ENCODE measurements around the gene MLN. TPM values are rescaled to one million over a fixed set of nuclear protein-coding genes. Genes with fewer than 3 reads are reported as not detected.

Gene MLN, protein sequence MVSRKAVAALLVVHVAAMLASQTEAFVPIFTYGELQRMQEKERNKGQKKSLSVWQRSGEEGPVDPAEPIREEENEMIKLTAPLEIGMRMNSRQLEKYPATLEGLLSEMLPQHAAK
- not detected in 2 replicates for total RNA-seq

GRCh38 chr6:33803571-33804053, at the start of gene MLN:
Gene MLN, minus strand, starts transcription at chr6:33804003. Its CDS starts 2,840 bp downstream, at chr6:33801163.

DNA sequence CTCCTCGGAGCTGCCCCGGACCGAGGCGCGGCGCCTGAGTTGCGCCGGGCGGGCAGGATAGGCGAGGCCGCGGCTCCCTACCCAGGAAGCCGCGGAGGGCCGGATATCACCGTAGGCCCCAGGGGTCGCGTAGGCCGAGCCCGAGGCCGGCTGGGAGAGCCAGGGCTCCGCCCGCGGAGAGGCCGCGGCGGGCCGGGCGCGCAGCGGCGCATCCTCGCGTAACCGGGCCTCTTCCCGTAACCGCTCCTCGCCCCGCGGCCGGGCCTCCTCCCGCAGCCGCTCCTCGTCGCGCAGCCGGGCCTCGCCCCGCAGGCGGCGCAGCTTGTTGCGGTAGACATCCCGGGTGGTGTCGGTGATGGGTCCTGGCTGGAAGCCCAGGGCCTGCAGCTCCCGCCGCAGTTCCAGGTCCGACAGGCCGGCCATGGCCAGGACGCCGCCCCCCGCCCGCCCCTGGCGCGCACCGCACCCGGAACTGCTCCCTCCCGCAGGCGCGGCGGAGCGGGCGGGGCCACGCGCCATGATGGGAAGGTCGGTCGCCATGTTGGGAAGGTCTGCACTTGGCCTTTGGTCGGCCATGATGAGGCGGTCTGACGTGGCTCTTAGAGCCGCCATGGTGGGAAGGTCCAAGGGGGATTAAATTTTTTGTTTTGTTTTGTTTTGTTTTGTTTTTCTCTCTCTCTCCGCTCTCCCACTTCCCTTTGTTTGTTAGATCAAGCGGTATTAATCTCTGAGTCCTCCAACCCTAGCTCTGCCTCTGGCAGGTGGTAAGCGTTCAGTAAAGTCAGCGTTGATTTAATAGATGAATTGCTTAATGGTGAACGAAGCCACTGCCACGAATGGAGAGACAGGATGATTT, 14.9 kb downstream of the MLN start, which contains the start of gene LEMD2:
Gene LEMD2, minus strand, starts transcription at position 437 of the 856 bp plus-strand sequence. Its CDS starts 14 bp downstream, at position 423.

GRCh38 chr6:33746651-33747100, 57.1 kb downstream of the MLN start, which contains the start of gene IP6K3:
Gene IP6K3, minus strand, starts transcription at chr6:33746905. Its CDS starts 11,429 bp downstream, at chr6:33735476.

Other genes starting within 250 kb of the MLN start
- 25.6 and 29.9 TPM in 2 replicates for gene BAK1, start 223.7 kb downstream of the MLN start, total RNA-seq
- gene ITPR3, start 182.7 kb downstream of the MLN start, total RNA-seq: 49.4 and 67.6 TPM in 2 replicates
- 32.3 and 53.9 TPM in 2 replicates for gene UQCC2, start 92.3 kb downstream of the MLN start, total RNA-seq
- gene IP6K3, start 57.1 kb downstream of the MLN start, total RNA-seq: 0.07 TPM in 1 of 2 replicates, not detected in the other
- 48.4 and 55.4 TPM in 2 replicates for gene LEMD2, start 14.9 kb downstream of the MLN start, total RNA-seq

Data from airway epithelial cell (primary cell).